Measurements from ENCODE around the gene CNTN6. TPM values are rescaled to one million over a fixed set of nuclear protein-coding genes. Genes with fewer than 3 reads are reported as not detected.

Gene CNTN6
- total and polyA plus RNA-seq, 2 donors (not counting 1 experiment from before 2014, with no cell fraction given): not detected

DNA sequence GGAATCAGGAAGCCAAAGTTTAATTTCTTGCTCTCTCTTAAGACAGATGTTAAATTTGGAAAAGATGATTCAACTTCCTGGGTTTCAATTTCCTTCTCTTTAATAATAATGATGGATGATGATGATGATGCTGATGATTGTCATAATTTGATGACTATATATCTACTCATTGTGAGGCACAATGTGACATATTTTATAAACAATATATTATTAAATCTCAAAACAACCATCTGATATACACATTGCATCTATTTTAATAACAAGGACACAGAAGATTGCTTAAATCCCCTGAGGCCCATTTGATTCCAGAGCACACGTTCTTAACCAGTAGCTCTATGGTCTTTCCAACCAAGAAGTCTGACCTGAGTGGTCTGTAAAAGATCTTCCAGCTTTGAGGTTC, 124.0 kb downstream of the CNTN6 start:
- no peak for ATAC-seq (ENCODE audit: low read depth)
- Histone ChIP-seq H3K4me2 (replicated peaks; ENCODE audit: low read depth, low read length, poor library complexity, severe bottlenecking) (no peak overlapping the region), H3K4me3 (ENCODE audit: control extremely low read depth in 1 of 5, extremely low read depth in 1 of 5, insufficient read depth in 1 of 5, low read depth in 2 of 5, low read length in 4 of 5) (no peak overlapping the region), H3K9me3 (ENCODE audit: control extremely low read depth in 1 of 3, control insufficient read depth in 2 of 3, insufficient read depth in 1 of 3, low read length in 2 of 3) (no peaks in the 10 kb centered on the region), H3K4me1 (ENCODE audit: control insufficient read depth in 2 of 2, insufficient read depth in 2 of 2, low read length in 2 of 2) (no peaks in the 10 kb centered on the region), H3K9ac (ENCODE audit: low read length) (no peak overlapping the region), H3K27me3 (replicated peaks in 1 of 4; ENCODE audit: control extremely low read depth in 1 of 4, control insufficient read depth in 3 of 4, insufficient read depth in 4 of 4, low read length in 3 of 4) (no peaks in the 10 kb centered on the region), H3K27ac (ENCODE audit: low read length in 2 of 2) (no peak overlapping the region), H4K20me1 (ENCODE audit: control insufficient read depth, insufficient read depth, low read length, poor library complexity, severe bottlenecking) (no peaks in the 10 kb centered on the region), H3K36me3 (replicated peaks in 1 of 2; ENCODE audit: control extremely low read depth in 1 of 2, control insufficient read depth in 1 of 2, extremely low read depth in 1 of 2, insufficient read depth in 2 of 2, low read length in 1 of 2) (no peaks in the 10 kb centered on the region), H3K79me2 (ENCODE audit: control insufficient read depth, insufficient read depth, low read length) (no peaks in the 10 kb centered on the region), H2AFZ (ENCODE audit: insufficient read depth, low read depth, low read length, poor library complexity, severe bottlenecking) (no peak overlapping the region)
- WGBS (ENCODE audit: insufficient coverage): 80% methylated on average over 1 of the region's 1 CpG
- H3K9me3 Mint-ChIP-seq (ENCODE audit: insufficient read depth): no peaks in the 10 kb centered on the region
- H3K4me1 Mint-ChIP-seq: no peaks in the 10 kb centered on the region
- no peak overlapping the region for H3K4me3 Mint-ChIP-seq
- H3K27ac Mint-ChIP-seq: no peak overlapping the region
- ChIA-PET POLR2A (no interaction called here), CTCF (no interaction called here)
- no peak for DNase-seq
- intact Hi-C loops (cut with micrococcal nuclease): no loop called here
- TF ChIP-seq EZH2 (IDR thresholded peaks at IDR 0.05; ENCODE audit: borderline replicate concordance, insufficient read depth, low read depth, low read length, poor library complexity, severe bottlenecking): no peak
- TF ChIP-seq, protein P1, sequence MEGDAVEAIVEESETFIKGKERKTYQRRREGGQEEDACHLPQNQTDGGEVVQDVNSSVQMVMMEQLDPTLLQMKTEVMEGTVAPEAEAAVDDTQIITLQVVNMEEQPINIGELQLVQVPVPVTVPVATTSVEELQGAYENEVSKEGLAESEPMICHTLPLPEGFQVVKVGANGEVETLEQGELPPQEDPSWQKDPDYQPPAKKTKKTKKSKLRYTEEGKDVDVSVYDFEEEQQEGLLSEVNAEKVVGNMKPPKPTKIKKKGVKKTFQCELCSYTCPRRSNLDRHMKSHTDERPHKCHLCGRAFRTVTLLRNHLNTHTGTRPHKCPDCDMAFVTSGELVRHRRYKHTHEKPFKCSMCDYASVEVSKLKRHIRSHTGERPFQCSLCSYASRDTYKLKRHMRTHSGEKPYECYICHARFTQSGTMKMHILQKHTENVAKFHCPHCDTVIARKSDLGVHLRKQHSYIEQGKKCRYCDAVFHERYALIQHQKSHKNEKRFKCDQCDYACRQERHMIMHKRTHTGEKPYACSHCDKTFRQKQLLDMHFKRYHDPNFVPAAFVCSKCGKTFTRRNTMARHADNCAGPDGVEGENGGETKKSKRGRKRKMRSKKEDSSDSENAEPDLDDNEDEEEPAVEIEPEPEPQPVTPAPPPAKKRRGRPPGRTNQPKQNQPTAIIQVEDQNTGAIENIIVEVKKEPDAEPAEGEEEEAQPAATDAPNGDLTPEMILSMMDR (IDR thresholded peaks at IDR 0.05): no peak
- no peaks in the 10 kb centered on the region for H3K27me3 Mint-ChIP-seq

DNA sequence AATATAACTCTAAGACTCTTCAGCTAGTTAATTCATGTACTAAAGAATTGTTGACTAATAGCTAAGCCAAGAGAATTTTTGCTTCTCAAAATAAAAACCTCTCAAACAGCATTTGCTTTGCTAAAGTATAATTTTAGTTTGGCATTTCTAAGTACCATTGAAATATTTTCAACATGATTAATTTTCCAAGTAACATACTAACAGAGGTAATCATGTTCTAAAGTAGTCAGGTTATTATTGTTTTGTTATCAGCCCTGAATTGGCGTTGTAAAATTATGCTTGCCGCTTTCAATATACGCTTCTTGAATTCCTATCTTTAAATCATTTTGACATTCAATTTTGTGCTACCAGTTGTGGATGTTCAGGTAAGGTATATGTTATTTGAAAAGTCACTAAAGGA, 134.3 kb downstream of the CNTN6 start:
- Histone ChIP-seq H3K79me2 (ENCODE audit: control insufficient read depth, insufficient read depth, low read length) (no peaks in the 10 kb centered on the region), H3K9me3 (ENCODE audit: control extremely low read depth in 1 of 3, control insufficient read depth in 2 of 3, insufficient read depth in 1 of 3, low read length in 2 of 3) (peaks cover 0 to 2% (median 0%) of the 10 kb centered on the region in 3 donors), H4K20me1 (ENCODE audit: control insufficient read depth, insufficient read depth, low read length, poor library complexity, severe bottlenecking) (no peaks in the 10 kb centered on the region), H3K4me1 (ENCODE audit: control insufficient read depth in 2 of 2, insufficient read depth in 2 of 2, low read length in 2 of 2) (no peaks in the 10 kb centered on the region), H3K27ac (ENCODE audit: low read length in 2 of 2) (no peak overlapping the region), H3K27me3 (replicated peaks in 1 of 4; ENCODE audit: control extremely low read depth in 1 of 4, control insufficient read depth in 3 of 4, insufficient read depth in 4 of 4, low read length in 3 of 4) (no peaks in the 10 kb centered on the region), H3K36me3 (replicated peaks in 1 of 2; ENCODE audit: control extremely low read depth in 1 of 2, control insufficient read depth in 1 of 2, extremely low read depth in 1 of 2, insufficient read depth in 2 of 2, low read length in 1 of 2) (no peaks in the 10 kb centered on the region), H3K9ac (ENCODE audit: low read length) (no peak overlapping the region), H2AFZ (ENCODE audit: insufficient read depth, low read depth, low read length, poor library complexity, severe bottlenecking) (no peak overlapping the region), H3K4me2 (replicated peaks; ENCODE audit: low read depth, low read length, poor library complexity, severe bottlenecking) (no peak overlapping the region), H3K4me3 (ENCODE audit: control extremely low read depth in 1 of 5, extremely low read depth in 1 of 5, insufficient read depth in 1 of 5, low read depth in 2 of 5, low read length in 4 of 5) (no peak overlapping the region)
- WGBS (ENCODE audit: insufficient coverage): no CpG with 5 or more reads among the region's 3 CpGs
- CTCF ChIA-PET: no interaction called here
- TF ChIP-seq, protein P1 (IDR thresholded peaks at IDR 0.05): no peak
- TF ChIP-seq EZH2 (IDR thresholded peaks at IDR 0.05; ENCODE audit: borderline replicate concordance, insufficient read depth, low read depth, low read length, poor library complexity, severe bottlenecking): no peak
- intact Hi-C loops (cut with micrococcal nuclease): no loop called here
- Mint-ChIP-seq H3K4me1 (no peaks in the 10 kb centered on the region), H3K27ac (no peak overlapping the region), H3K4me3 (no peak overlapping the region), H3K9me3 (ENCODE audit: insufficient read depth) (no peaks in the 10 kb centered on the region), H3K27me3 (no peaks in the 10 kb centered on the region)
- ATAC-seq (ENCODE audit: low read depth) (no peak), DNase-seq (no peak)
- POLR2A ChIA-PET: no interaction called here
